ENCODE data around the gene FBXO39.
"Not testable (repeated sequence)": the region's sequence is repeated elsewhere in the genome, so short reads cannot be mapped to it uniquely, and the experiment has no call there.

Gene FBXO39

GRCh38 chr17:6756425-6757031, 19.5 kb upstream of the FBXO39 start:
- H3K27ac ChIP-seq (ENCODE audit: low read depth, low read length): no peak overlapping the region
- peak overlapping the region; percentile 89 to 91 for H3K4me3 ChIP-seq (ENCODE audit: low read depth in 1 of 2, low read length in 2 of 2)
- H3K9ac ChIP-seq (ENCODE audit: low read depth in 1 of 2, low read length in 2 of 2): peak overlapping the region; percentile 73 to 88
- peaks cover 10 to 33% of the 10 kb centered on the region in 2 donors for H3K4me1 ChIP-seq (ENCODE audit: control insufficient read depth in 1 of 2, insufficient read depth in 2 of 2, low read length in 2 of 2)
- peaks cover 16 to 23% of the 10 kb centered on the region in 2 donors for H3K36me3 ChIP-seq (ENCODE audit: control insufficient read depth in 1 of 2, insufficient read depth in 2 of 2, low read length in 2 of 2)
- H3K9me3 ChIP-seq (ENCODE audit: control insufficient read depth in 1 of 2, low read length in 2 of 2): no peaks in the 10 kb centered on the region
- H3K27me3 ChIP-seq (ENCODE audit: control insufficient read depth in 1 of 2, insufficient read depth in 2 of 2, low read length in 2 of 2): no peaks in the 10 kb centered on the region

DNA sequence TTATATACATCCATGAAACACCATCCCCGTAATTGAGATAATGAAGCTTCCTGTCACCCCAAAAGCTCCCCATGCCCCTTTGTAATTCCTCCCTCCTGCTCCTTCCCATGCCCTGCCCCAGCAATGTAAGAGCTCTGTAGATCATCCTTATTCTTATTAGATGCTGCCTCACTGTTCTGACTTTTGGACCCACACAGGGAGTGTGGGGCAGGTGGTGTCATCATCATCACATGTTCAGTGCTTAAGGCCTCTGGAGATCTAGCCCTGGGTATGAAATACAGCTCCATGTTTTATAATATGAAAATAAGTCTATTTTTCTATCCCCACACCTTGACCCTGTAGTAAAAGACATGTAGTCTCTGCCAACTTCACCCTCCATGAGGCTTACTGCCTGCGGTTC, 18.3 kb upstream of the FBXO39 start:
- Histone ChIP-seq H3K4me1 (ENCODE audit: control insufficient read depth in 1 of 2, insufficient read depth in 2 of 2, low read length in 2 of 2) (peaks cover 4 to 26% of the 10 kb centered on the region in 2 donors), H3K27ac (ENCODE audit: low read depth, low read length) (no peak overlapping the region), H3K4me3 (ENCODE audit: low read depth in 1 of 2, low read length in 2 of 2) (no peak overlapping the region)

DNA sequence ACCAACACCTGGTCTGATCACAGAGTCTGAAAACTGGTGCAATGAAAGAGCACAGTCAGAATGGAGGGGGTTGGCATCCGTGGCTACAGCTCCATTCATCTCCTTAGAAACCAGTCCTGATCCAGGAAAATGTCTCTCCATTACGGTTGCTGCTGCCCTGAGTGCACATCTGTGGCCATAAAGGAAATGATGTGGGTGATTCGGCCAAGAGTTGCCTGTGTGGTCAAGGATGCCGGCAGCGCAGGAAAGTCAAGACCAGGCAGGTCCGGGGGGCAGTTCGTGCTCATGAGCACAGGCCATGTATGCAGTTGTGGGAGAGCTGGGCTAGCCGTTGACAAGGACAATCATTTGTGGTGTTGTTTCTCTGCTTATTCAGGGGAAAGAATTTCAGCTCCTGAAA, 14.2 kb upstream of the FBXO39 start:
- Histone ChIP-seq H3K27me3 (ENCODE audit: control insufficient read depth in 1 of 2, insufficient read depth in 2 of 2, low read length in 2 of 2) (no peaks in the 10 kb centered on the region), H3K4me1 (ENCODE audit: control insufficient read depth in 1 of 2, insufficient read depth in 2 of 2, low read length in 2 of 2) (peaks cover 4 to 14% of the 10 kb centered on the region in 2 donors), H3K27ac (ENCODE audit: low read depth, low read length) (no peak overlapping the region), H3K9ac (ENCODE audit: low read depth in 1 of 2, low read length in 2 of 2) (no peak overlapping the region), H3K4me3 (ENCODE audit: low read depth in 1 of 2, low read length in 2 of 2) (no peak overlapping the region), H3K36me3 (ENCODE audit: control insufficient read depth in 1 of 2, insufficient read depth in 2 of 2, low read length in 2 of 2) (peaks cover 50 to 65% of the 10 kb centered on the region in 2 donors), H3K9me3 (ENCODE audit: control insufficient read depth in 1 of 2, low read length in 2 of 2) (no peaks in the 10 kb centered on the region)

More for the DNA sequence above, 18.3 kb upstream of the FBXO39 start:
- peaks cover 26 to 35% of the 10 kb centered on the region in 2 donors for H3K36me3 ChIP-seq (ENCODE audit: control insufficient read depth in 1 of 2, insufficient read depth in 2 of 2, low read length in 2 of 2)
- H3K9ac ChIP-seq (ENCODE audit: low read depth in 1 of 2, low read length in 2 of 2): no peak overlapping the region
- H3K27me3 ChIP-seq (ENCODE audit: control insufficient read depth in 1 of 2, insufficient read depth in 2 of 2, low read length in 2 of 2): no peaks in the 10 kb centered on the region
- no peaks in the 10 kb centered on the region for H3K9me3 ChIP-seq (ENCODE audit: control insufficient read depth in 1 of 2, low read length in 2 of 2)

GRCh38 chr17:6768447-6768846, 7.6 kb upstream of the FBXO39 start:
- Histone ChIP-seq H3K4me1 (ENCODE audit: control insufficient read depth in 1 of 2, insufficient read depth in 2 of 2, low read length in 2 of 2) (no peaks in the 10 kb centered on the region), H3K36me3 (ENCODE audit: control insufficient read depth in 1 of 2, insufficient read depth in 2 of 2, low read length in 2 of 2) (peaks cover 78 to 89% of the 10 kb centered on the region in 2 donors), H3K9me3 (ENCODE audit: control insufficient read depth in 1 of 2, low read length in 2 of 2) (peaks cover 7 to 16% of the 10 kb centered on the region in 2 donors), H3K27me3 (ENCODE audit: control insufficient read depth in 1 of 2, insufficient read depth in 2 of 2, low read length in 2 of 2) (no peaks in the 10 kb centered on the region), H3K9ac (ENCODE audit: low read depth in 1 of 2, low read length in 2 of 2) (no peak overlapping the region), H3K4me3 (ENCODE audit: low read depth in 1 of 2, low read length in 2 of 2) (no peak overlapping the region), H3K27ac (ENCODE audit: low read depth, low read length) (no peak overlapping the region)

- H3K27me3 ChIP-seq (ENCODE audit: control insufficient read depth in 1 of 2, insufficient read depth in 2 of 2, low read length in 2 of 2): peaks cover 9 to 11% of the 10 kb centered on the region in 2 donors
- H3K9me3 ChIP-seq (ENCODE audit: control insufficient read depth in 1 of 2, low read length in 2 of 2): peaks cover 12 to 34% of the 10 kb centered on the region in 2 donors
- no peaks in the 10 kb centered on the region for H3K4me1 ChIP-seq (ENCODE audit: control insufficient read depth in 1 of 2, insufficient read depth in 2 of 2, low read length in 2 of 2)
- no peak overlapping the region for H3K9ac ChIP-seq (ENCODE audit: low read depth in 1 of 2, low read length in 2 of 2)
- H3K27ac ChIP-seq (ENCODE audit: low read depth, low read length): no peak overlapping the region
- peaks cover 52 to 60% of the 10 kb centered on the region in 2 donors for H3K36me3 ChIP-seq (ENCODE audit: control insufficient read depth in 1 of 2, insufficient read depth in 2 of 2, low read length in 2 of 2)
- no peak overlapping the region for H3K4me3 ChIP-seq (ENCODE audit: low read depth in 1 of 2, low read length in 2 of 2)
These were observed 4.0 kb upstream of the FBXO39 start for GRCh38 chr17:6772016-6772415.

DNA sequence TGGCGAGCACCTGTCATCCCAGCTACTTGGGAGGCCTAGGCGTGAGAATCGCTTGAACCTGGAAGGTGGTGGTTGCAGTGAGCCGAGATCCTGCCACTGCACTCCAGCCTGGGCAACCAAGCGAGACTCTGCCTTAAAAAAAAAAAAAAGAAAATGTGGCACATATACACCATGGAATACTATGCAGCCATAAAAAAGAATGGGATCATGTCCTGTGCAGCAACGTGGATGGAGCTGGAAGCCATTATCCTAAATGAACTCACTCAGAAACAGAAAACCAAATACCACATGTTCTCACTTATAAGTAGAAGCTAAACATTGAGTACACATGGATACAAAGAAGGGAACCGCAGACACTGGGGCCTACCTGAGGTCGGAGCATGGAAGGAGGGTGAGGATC, 1.1 kb upstream of the FBXO39 start:
- H3K27ac ChIP-seq (ENCODE audit: low read depth, low read length); H3K9ac ChIP-seq (ENCODE audit: low read depth in 1 of 2, low read length in 2 of 2); H3K4me3 ChIP-seq (ENCODE audit: low read depth in 1 of 2, low read length in 2 of 2); H3K4me1 ChIP-seq (ENCODE audit: control insufficient read depth in 1 of 2, insufficient read depth in 2 of 2, low read length in 2 of 2): not testable (repeated sequence)
- H3K27me3 ChIP-seq (ENCODE audit: control insufficient read depth in 1 of 2, insufficient read depth in 2 of 2, low read length in 2 of 2): peaks cover 9 to 13% of the 10 kb centered on the region in 2 donors
- H3K9me3 ChIP-seq (ENCODE audit: control insufficient read depth in 1 of 2, low read length in 2 of 2): peaks cover 7 to 18% of the 10 kb centered on the region in 2 donors
- peaks cover 28 to 36% of the 10 kb centered on the region in 2 donors for H3K36me3 ChIP-seq (ENCODE audit: control insufficient read depth in 1 of 2, insufficient read depth in 2 of 2, low read length in 2 of 2)

DNA sequence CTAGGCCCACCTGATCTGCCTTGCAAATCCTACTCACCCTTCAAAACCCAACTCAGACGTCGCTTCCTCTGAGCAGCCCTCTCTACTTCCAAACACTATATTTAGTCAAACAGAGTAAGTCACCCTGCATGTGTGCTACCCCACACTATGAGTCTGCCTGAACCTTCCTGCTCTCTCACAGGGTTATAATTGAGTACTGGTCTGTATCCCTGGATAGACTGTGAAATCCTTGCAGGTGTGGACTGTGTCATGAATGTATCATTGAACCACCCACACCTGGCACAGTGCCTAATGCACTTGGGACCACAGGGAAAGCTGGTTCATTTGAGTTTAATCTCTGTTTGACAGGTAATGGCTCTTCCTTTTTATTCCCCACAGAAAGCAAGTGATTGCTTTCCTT, 3.4 kb downstream of the FBXO39 start:
- Histone ChIP-seq H3K27me3 (ENCODE audit: control insufficient read depth in 1 of 2, insufficient read depth in 2 of 2, low read length in 2 of 2) (peaks cover 9 to 18% of the 10 kb centered on the region in 2 donors), H3K9me3 (ENCODE audit: control insufficient read depth in 1 of 2, low read length in 2 of 2) (peaks cover 3 to 8% of the 10 kb centered on the region in 2 donors), H3K36me3 (ENCODE audit: control insufficient read depth in 1 of 2, insufficient read depth in 2 of 2, low read length in 2 of 2) (no peaks in the 10 kb centered on the region), H3K9ac (ENCODE audit: low read depth in 1 of 2, low read length in 2 of 2) (no peak overlapping the region), H3K4me3 (ENCODE audit: low read depth in 1 of 2, low read length in 2 of 2) (no peak overlapping the region), H3K4me1 (ENCODE audit: control insufficient read depth in 1 of 2, insufficient read depth in 2 of 2, low read length in 2 of 2) (peaks cover 2 to 9% of the 10 kb centered on the region in 2 donors), H3K27ac (ENCODE audit: low read depth, low read length) (no peak overlapping the region)

DNA sequence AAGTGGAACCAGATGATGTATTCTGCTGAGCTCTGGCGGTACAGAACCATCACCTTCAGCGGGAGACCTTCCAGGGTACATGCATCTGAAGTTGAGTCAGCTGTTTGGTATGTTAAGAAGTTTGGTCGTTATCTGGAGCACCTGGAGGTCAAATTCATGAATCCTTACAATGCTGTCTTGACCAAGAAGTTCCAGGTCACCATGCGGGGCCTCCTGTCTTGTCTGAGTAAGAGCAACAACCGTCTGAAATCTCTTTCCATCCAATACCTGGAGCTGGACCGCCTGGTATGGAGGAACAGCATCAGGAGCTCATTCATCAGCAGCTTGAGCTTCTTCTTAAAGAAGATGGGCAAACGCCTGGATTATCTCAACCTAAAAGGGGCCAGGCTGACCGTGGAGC, 4.0 kb downstream of the FBXO39 start:
- H3K36me3 ChIP-seq (ENCODE audit: control insufficient read depth in 1 of 2, insufficient read depth in 2 of 2, low read length in 2 of 2): no peaks in the 10 kb centered on the region
- H3K4me3 ChIP-seq (ENCODE audit: low read depth in 1 of 2, low read length in 2 of 2): no peak overlapping the region
- H3K27me3 ChIP-seq (ENCODE audit: control insufficient read depth in 1 of 2, insufficient read depth in 2 of 2, low read length in 2 of 2): peaks cover 9 to 18% of the 10 kb centered on the region in 2 donors
- peaks cover 2 to 9% of the 10 kb centered on the region in 2 donors for H3K4me1 ChIP-seq (ENCODE audit: control insufficient read depth in 1 of 2, insufficient read depth in 2 of 2, low read length in 2 of 2)
- H3K27ac ChIP-seq (ENCODE audit: low read depth, low read length): no peak overlapping the region
- no peak overlapping the region for H3K9ac ChIP-seq (ENCODE audit: low read depth in 1 of 2, low read length in 2 of 2)
- H3K9me3 ChIP-seq (ENCODE audit: control insufficient read depth in 1 of 2, low read length in 2 of 2): peaks cover 0 to 2% of the 10 kb centered on the region in 2 donors

DNA sequence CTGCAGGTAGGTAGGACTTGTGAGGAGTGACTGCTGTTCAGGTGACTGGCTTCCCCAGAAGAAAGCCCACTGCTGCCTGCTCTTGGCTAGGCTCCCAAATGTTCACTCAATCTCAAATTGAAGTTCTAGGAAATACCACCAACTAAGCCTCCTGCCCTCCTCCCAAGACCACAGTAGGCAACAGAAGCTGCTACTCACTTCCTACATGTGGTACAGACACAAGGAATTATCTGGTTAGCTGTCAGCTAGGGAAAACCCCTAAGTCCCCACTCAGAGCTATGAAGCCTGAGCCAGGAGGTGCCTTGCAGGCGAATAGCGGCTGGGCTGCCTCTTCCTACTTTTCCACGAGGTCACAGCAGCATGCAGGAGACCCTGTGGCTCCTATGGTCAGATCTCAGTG, 4.9 kb downstream of the FBXO39 start:
- Histone ChIP-seq H3K27ac (ENCODE audit: low read depth, low read length) (no peak overlapping the region), H3K27me3 (ENCODE audit: control insufficient read depth in 1 of 2, insufficient read depth in 2 of 2, low read length in 2 of 2) (peaks cover 5 to 12% of the 10 kb centered on the region in 2 donors), H3K4me1 (ENCODE audit: control insufficient read depth in 1 of 2, insufficient read depth in 2 of 2, low read length in 2 of 2) (peaks cover 2 to 9% of the 10 kb centered on the region in 2 donors), H3K9me3 (ENCODE audit: control insufficient read depth in 1 of 2, low read length in 2 of 2) (no peaks in the 10 kb centered on the region), H3K9ac (ENCODE audit: low read depth in 1 of 2, low read length in 2 of 2) (no peak overlapping the region), H3K4me3 (ENCODE audit: low read depth in 1 of 2, low read length in 2 of 2) (no peak overlapping the region), H3K36me3 (ENCODE audit: control insufficient read depth in 1 of 2, insufficient read depth in 2 of 2, low read length in 2 of 2) (no peaks in the 10 kb centered on the region)

DNA sequence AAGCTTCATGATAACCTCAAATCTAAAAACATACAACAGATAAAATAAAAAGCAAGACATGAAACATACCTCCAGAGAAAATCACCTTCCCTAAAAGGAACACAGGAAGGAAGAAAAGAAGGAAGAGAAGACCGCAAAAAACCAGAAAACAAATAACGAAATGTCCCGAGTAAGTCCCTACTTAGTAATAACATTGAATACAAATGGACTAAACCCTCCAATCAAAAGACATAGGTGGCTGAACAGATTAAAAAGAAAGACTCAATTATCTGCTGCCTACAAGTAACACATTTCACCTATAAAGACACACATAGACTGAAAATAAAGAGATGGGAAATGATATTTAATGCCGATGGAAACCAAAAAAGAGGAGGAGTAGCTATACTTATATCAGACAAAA, 6.2 kb downstream of the FBXO39 start:
- H3K4me1 ChIP-seq (ENCODE audit: control insufficient read depth in 1 of 2, insufficient read depth in 2 of 2, low read length in 2 of 2): peaks cover 2 to 9% of the 10 kb centered on the region in 2 donors
- no peaks in the 10 kb centered on the region for H3K9me3 ChIP-seq (ENCODE audit: control insufficient read depth in 1 of 2, low read length in 2 of 2)
- no peaks in the 10 kb centered on the region for H3K36me3 ChIP-seq (ENCODE audit: control insufficient read depth in 1 of 2, insufficient read depth in 2 of 2, low read length in 2 of 2)
- H3K27me3 ChIP-seq (ENCODE audit: control insufficient read depth in 1 of 2, insufficient read depth in 2 of 2, low read length in 2 of 2): peaks cover 6 to 8% of the 10 kb centered on the region in 2 donors
- no peak overlapping the region for H3K4me3 ChIP-seq (ENCODE audit: low read depth in 1 of 2, low read length in 2 of 2)
- H3K27ac ChIP-seq (ENCODE audit: low read depth, low read length): no peak overlapping the region
- no peak overlapping the region for H3K9ac ChIP-seq (ENCODE audit: low read depth in 1 of 2, low read length in 2 of 2)

All from duodenal mucosa (tissue), 2 donors.